ENCODE measurements around the gene PCCA.

GRCh38 chr13:100196375-100196774, 107.5 kb downstream of the PCCA start:
- TF ChIP-seq CTCF (IDR thresholded peaks at IDR 0.05) (no peak), POLR2A (IDR thresholded peaks at IDR 0.05) (no peak), EP300 (IDR thresholded peaks at IDR 0.05) (no peak)
